Measurements from ENCODE around the gene TEN1. TPM values are rescaled to one million over a fixed set of nuclear protein-coding genes. Genes with fewer than 3 reads are reported as not detected.
"Not testable (repeated sequence)": the region's sequence is repeated elsewhere in the genome, so short reads cannot be mapped to it uniquely, and the experiment has no call there.

The TEN1 gene, protein sequence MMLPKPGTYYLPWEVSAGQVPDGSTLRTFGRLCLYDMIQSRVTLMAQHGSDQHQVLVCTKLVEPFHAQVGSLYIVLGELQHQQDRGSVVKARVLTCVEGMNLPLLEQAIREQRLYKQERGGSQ
- 25.5 TPM for total RNA-seq

DNA sequence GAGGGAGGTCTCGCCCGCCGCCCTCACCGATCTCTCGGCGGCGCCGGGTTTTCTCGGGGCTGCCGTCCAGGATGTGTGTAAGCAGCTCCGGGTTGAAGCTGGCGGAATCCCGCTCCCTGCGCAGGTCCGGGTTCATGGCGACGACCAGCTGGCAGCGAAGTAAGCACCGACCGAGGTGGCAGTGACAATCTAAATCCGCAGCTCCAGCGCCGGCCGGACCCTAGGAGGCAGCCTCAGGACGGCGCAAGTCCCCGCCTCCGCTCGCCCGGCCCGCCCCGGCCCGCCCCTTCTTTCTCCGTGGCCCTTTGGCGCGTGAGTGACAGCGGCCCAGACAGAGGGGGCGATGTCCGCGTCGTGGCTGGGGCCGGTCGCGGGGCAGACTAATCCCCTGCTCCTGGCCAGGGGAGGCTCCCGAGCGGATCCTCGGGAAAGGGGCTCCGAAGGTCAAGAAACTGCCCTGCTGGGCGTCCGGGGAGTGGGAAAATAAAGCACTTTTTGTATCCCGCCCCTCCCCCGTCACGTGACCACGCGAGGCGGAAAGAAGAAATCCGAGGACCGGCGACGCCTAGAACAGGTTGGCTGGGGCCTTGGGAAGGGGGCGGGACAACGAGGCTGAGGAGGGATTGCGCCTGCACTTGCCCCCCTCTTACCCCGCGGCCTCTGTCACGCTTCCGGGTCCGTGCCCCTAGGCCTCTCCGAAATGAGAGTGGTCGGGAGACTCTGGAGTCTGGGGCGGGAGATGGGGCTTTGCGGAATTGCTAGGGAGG, at the start of gene TEN1, which contains the start of gene ACOX1:
TSS of gene TEN1 (plus strand) at position 303 of the 767 bp plus-strand sequence. CDS start 6,953 bp downstream, outside the sequence.
TSS of gene ACOX1 (minus strand) at position 229 of the 767 bp plus-strand sequence. CDS start at position 136, 93 bp downstream.
- peak; percentile 92 for ATAC-seq

DNA sequence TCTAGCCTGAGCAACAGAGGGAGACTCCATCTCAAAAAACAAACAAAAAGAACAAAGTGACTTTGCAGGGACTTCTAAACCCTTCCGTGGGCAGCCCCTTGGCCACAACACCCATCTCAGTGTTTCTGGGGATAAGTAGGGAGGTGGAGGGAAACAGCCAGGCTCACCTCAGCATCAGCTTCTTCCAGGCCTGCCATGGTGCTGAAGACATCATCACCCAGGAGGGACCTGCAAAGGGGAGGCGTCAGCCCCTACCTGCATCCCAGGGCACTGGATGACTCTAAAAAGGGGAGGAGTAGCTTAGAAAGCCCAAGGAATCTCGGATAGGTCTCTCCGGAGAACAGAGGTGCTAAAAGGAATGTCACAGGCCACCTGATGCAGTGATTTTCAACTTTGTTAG, 48.0 kb upstream of the TEN1 start:
- ATAC-seq = no peak

DNA sequence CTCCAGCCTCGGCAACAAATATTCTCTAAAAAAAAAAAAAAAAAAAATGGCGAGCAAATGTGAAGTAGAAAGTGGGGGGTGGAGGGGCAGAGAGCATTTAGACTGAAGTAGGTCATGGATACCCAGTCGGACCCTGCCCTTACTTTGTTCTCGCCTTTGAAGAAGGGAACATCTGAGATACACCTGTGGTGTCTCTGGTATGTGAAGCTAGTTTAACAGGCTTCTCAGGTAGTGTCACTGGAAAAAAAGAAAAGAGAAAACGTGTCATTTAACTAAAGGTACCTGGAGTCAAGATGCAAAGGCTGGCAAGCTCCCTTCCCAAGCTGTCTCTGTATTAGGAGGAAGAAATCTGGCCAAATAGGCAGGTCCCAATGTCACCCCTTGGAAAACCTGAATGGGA, 46.2 kb upstream of the TEN1 start:
- ATAC-seq = peak; percentile 61

DNA sequence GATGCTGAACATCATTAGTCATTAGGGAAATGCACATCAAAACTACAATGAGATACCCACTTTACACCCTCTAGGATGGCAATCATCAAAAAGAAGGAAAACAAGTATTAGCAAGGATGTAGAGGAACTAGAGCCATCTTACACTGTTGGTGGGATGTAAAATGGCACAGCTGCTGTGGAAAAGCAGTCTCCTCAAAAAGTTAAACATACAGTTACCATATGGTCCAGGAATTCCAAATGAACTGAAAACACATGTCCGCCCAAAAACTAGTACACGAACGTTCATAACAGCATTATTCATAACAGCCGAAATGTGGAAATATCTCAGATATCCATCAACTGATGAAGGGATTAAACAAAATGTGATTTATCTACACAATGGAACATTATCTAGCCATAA, 45.2 kb upstream of the TEN1 start:
- ATAC-seq = no peak

DNA sequence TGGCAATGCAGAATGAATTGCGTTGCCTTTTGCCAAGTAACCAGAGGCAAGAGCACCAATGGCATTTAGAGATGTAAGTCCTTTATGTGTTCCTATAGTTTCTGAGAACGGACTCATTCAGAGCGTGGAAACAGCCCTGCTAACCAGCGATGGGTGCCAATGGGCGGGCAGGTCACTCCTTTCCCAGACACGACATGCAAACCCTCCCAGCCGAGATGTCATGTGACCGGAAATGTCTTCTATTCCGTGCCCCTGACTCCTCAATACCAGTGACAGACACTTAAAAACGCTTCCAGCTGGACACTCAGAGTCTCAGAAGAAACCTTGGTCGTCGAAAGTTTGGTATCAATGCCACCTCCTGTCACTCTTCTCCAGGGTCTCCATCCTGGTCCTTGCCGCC, 41.4 kb upstream of the TEN1 start:
- ATAC-seq = no peak

DNA sequence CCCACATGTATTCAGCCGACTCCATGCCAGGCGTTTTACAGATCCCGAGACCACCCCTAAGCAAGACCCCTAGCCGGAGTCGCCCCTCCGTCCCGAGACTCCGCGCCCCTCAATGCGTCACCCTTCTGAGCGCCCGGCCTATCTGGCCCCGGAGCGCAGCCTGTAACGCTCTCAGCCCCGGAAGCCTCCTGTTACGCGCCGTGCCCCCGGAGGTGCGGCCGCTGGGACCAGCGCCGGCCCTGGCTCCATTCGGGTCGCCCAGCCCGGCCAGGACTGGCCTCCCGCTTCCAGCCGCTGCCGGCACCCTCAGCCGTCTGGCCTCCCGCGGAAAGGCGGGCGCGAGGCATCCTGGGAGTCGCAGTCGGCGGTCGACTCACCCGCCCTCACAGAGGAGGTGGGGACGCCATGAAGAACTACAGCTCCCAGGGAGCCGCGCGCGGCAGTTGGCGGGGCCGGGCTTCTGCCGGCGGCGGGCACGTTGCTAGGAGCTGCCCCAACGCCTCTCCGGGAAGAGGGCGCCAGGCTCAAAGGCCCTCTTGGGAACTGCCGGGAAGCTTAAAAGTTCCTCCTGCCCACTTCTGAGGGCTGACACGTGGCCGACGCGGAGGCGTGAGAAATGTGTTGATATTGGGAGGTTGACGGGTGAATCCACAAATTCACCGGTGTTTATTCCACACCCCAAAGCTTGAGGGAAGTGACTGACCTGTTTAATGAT, 38.2 kb upstream of the TEN1 start, which contains the start of gene FBF1:
TSS of gene FBF1 (minus strand) at position 316 of the 715 bp plus-strand sequence. CDS start 2,893 bp downstream, outside the sequence.
- peak; percentile 97 for ATAC-seq

DNA sequence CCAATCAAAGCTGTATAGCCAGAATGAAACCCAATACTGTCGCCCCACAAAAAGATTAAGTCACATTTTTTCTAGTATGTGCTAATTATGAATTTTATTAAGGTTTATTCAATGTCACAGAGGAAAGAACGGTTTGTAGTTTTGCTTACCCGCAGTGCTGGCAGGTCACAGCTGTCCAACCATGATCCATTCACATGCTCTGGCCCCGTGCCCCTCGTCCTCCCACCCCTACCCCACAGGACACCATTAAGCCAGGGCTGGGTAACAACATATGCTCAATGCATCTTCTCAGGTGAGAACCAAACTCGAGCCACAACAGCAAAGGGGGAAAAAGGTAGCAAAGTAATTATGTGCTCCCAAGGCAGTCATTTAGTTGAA, 37.6 kb upstream of the TEN1 start:
- ATAC-seq = no peak

DNA sequence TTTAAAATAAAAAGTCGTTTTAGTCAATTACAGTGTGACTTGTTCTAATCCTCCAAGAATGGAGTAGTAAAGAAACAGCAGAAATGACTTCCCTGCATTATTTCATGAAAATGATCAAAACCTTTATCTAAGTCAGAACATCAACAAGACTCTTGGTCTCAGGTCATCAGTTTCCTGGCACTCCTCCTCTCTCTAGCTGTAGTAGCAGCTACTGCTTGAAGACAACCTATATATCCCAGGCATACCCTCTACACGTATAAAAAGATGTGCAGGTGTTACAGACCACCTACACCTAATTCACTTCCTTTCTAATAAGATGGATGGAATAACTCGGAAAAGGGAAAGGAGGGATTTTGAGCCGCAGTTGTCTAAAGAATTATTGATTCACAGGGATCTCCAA, 36.6 kb upstream of the TEN1 start:
- no peak for ATAC-seq

DNA sequence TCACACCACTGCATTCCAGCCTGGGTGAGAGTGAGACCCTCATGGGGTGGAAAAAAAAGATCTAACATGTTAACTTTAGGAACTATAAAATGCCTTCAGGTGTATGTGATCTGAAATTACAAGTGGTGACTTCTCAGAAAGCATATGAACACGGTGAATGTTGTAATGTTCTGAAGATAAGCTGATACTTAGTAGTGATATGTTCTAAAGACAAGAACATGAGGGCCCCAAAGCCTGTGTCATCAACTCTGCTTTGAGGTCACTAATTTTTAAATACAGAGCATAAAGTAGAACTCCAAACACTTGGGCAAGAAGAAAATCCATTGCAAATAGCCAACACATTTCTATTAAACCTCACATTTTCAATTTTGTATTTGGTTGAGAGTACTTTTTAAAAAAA, 35.5 kb upstream of the TEN1 start:
- no peak for ATAC-seq

DNA sequence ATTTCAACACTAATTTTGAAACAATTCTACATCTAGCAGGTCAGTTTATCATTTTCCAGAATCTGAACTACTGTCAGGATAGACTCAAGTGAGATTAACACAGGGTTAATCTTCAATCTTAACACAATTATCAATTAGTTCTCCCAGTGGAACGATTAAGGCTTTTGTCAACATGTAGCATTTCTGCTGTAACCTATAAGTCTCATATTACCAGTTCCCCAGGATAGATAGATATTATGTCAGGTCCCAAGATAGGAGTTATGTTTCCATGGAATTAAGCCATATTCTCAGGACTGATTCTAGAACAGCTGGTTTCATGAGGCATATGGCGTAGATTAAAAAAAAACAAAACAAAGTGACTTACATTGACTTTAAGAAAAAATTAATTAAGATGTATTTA, 33.8 kb upstream of the TEN1 start:
- no peak for ATAC-seq

DNA sequence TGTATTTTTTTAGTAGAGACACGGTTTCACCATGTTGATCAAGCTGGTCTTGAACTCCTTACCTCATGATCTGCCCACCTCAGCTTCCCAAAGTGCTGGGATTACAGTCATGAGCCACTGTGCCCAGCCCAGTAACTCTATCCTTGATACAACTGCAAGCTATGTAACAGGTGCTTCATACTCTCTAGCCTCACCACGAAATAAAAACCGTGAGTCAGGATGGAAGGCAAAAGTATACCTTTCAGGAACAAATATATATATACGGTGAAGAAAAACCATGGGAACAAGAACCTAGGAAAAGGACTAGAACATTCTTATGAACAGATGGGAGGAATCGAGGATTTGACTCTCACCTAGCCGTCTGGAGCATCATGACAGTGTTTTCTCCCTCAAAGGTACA, 28.6 kb upstream of the TEN1 start:
- ATAC-seq = no peak

DNA sequence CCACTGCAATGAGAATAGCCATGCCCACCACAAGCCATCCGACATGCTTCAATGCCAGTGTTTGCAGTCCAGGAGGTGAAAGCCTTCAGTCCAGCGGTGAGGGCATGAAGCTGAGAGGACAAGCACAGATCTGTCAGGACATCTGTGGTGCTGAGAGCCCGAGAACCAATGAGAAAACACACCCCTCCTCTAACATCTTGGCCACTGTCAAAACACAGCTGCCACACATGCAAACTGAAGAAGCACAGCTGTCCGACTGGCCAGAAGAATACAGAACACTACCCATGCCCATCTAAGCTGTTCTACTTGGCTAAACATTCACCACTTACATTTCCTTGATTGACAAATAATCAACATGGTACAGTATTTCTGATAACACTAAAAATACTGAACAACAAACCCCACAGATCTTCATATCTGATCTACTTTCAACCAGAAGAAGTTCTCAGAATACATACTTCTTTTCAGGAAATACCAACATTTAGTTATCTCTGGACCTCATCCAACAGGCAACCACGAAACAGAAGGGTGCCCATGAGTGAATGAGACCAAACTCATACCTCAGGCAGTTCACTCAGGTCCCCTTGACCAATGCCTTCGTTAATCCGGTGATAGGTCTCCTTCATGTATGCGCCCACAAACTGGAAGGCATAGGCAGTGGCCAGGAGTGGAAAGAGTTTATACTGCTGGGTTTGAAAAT, 28.0 kb upstream of the TEN1 start:
- no peak for ATAC-seq

DNA sequence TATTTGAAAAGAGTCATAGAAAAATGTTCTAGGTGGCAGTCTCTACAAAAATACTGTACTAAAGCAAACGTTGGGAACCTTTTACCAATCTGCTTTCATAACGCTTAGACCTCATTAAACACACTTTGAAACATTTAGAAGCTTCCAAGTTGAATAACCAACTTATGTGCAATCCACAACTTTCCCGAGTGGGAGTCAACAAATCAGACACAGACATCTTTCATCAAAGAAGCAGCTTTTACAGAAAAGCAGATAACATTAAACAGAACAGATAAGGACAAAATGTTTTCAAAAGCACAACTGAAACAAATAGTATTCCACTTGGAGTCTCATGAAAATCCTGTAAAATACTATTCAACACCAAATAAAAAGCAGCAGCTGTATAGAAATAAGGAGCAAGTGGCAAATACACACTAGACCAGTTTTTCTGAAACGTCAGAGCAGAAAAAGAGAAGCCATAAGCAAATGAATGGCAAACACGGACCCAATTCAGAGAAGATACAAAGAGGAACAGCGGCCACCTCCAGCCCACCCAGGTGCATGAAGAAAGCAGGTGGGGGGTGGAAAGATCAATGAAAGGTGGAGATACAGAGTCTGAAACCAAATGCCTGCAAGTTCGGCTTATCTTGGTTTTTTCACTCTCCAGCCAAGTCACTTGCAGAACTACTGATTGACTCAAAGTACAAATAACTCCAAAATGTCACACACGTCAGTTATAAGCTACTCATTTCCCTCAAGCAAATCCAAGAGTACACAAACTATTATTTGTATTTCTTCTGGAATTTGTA, 19.8 kb upstream of the TEN1 start:
- ATAC-seq = no peak

DNA sequence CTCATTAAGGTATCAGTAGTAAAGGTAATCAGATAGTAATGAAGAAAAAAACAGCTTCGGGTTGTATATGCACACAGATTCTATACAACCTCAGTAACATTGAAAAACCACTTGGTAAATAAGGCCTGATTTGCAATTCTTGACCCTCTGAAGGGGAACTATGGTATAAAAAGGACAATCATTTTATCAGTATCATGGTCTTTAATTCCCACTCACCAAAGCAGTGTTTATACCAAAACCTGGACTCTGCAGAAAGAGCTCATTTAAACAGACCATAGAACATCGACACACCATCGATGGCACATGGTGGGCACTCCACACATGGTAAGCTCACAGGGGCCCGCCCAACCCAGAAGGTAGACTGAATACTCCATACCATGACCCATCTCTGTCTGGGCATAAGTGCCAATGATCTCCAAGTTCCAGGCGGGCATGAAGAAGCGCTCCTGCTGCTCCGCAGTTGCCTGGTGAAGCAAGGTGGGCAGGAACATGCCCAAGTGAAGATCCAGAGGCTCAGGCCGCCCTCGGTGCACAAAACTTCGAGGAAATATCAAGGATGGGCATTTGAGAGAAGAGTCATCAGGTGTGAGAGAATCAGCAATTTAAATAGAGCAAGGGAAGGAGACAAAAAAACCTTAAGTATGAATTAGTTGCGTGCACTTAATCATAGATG, 19.1 kb upstream of the TEN1 start:
- no peak for ATAC-seq

DNA sequence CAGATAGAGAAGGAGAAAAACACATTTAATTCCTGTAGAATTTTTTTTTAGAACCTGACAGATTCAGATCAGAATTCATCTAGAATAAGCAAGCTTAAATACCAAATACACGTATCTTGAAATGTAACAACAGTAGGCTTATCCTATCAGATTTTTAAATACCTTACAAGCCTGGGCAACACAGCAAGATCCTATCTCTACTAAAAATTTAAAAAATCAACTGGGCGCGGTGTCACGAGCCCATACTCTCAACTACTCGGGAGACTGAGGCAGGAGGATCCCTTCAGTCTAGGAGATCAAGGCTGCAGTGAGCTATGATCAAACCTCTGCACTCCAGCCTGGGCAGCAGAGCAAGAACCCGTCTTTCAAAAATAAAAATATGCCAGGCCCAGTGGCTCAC, 13.6 kb upstream of the TEN1 start:
- no peak for ATAC-seq

DNA sequence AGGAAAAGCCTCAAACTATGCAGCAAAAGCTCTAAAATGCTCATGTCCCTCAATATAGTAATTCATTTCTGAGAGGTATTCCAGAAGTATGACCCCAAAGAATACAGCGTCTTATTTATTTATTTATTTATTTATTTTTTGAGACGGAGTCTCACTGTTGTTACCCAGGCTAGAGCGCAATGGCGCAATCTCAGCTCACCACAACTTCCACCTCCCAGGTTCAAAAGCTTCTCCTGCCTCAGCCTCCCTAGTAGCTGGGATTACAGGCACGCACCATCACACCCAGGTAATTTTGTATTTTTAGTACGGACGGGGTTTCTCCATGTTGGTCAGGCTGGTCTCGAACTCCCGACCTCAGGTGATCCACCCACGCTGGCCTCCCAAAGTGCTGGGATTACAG, 10.0 kb upstream of the TEN1 start:
- not testable (repeated sequence) for ATAC-seq

DNA sequence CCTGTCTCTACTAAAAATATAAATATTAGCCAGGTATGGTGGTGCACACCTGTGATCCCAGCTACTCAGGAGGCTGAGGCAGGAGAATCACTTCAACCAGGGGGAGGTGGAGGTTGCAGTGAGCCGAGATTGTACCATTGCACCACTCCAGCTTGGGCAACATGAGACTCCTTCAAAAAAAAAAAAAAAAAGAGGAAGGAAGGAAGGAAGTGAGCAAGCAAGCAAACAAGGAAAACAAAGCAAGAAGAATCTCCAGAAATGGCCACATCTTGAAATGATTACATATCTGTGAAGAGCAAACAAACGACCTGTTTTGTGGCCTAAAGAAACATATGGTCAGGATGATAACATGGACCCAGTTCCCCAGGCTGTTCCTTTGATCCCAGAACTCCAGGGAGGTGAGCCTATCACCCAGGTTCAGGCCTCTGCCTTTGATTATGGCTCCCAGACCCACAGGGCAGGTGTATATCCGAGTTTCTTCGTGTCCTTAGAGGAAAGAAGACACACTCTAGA, 9.0 kb upstream of the TEN1 start:
- ATAC-seq = no peak

DNA sequence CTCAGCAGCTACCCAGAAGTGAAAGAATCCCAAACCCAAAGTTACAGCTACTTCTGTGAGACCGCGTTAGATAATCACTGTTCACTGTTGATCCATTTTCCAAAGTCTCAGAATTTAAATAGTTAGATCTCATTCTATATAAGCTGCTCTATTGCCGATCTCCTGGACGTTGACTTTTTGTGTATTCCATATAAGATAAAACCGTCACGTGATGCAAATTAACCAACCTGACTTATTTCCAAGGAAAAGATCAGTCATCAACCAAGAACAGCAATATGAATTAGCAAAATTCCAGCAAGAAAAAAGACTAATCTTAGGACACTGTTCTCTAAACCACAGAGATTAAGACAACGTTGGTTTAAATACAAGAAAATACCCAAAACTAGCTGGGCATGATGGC, 8.4 kb upstream of the TEN1 start:
- no peak for ATAC-seq

DNA sequence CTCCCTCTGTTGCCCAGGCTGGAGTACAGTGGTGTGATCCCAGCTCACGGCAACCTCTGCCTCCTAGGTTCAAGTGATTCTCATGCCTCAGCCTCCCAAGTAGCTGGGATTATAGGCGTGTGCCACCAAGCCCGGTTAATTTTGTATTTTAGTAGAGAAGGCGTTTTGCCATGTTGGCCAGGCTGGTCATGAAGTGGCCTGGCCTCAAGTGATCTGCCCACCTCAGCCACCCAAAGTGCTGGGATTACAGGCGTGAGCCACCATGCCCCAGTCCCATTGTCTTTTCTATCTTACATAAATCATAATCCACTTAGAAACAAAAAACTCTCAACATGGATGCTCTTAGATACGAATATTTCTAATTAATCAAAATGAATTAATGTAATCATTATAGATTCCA, 3.9 kb upstream of the TEN1 start:
- ATAC-seq = not testable (repeated sequence)

DNA sequence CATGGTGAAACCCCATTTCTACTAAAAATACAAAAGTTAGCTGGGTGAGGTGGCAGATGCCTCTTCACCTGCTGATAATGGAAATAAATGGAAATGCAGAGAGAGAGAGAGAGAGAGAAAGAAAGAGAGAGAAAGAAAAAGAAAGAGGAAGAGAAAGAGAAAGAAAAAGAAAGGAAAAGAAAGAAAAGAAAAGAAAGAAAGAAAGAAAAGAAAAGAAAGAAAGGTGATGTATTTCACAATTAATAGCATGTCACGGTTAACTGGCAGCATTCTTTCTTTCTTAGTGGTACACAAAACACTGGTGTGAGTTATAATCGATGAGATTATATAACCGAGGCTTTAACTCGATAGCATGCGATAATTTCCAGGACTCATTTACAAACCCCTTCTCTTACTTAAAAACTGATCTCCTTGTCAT, 3.3 kb upstream of the TEN1 start:
- ATAC-seq = no peak

DNA sequence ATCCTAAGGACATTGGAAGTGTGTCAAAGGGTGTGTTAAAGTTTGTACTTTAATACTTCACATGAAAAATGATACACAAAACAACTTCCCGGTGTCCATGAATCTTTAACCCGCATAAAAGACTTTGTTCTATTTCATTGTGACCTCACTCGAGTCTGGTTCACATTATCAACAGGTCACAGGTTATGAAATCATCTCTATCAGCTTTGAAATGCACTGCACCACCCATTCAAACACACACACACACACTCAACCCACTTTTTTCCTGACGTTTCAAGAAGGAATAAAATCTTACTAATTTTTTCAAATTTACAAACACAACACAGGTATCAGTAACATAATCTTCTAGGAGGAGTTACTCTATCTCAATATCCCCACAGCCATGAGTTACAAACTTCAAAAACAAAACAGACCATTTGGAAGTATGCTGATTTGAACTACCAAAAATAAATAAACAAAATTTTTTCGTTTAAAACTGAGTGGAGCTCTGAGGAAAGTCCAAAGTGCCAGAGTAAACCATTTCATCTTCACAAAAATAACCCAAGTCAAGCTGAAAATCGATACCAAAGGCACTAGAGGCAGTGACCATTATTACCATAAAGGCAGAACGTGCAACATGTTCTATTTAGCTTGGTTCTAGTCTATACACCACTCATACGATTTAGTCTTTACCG, 2.7 kb upstream of the TEN1 start:
- no peak for ATAC-seq
